Common myeloid progenitor, CD34-positive (primary cell): ENCODE data around the gene TSPAN32.

Experiments used
- CTCF ChIA-PET: fragments of 350-600 bp; sonication (Branson Sonifier 250); formaldehyde crosslinking; loops from one replicate; lab custom pipeline; 2021; ENCODE audit warnings: antibody characterized with exemption; lab: Charles Lee
- POLR2A ChIA-PET: fragments of 350-600 bp; sonication (Branson Sonifier 250); formaldehyde crosslinking; loops from one replicate; lab custom pipeline; 2021; ENCODE audit warnings: antibody characterized with exemption; lab: Charles Lee
- DNase-seq, 3 donors: peaks; one replicate each; pipeline versions ENCODE4 v3.0.0 to v3.0.0-alpha.2; 2013
- H3K27ac ChIP-seq, 2 experiments: 1 replicate in 1 of 2; 2 replicates in 1 of 2; pipeline ENCODE4 v1.7.0; 2013; ENCODE audit warnings: inconsistent platforms in 2 of 2, low read length in 2 of 2, mild to moderate bottlenecking in 2 of 2, low read depth in 1 of 2, moderate library complexity in 1 of 2; ENCODE audit not compliant: severe bottlenecking in 2 of 2, insufficient read depth in 1 of 2, poor library complexity in 1 of 2
- H3K27me3 ChIP-seq, 5 experiments: replicated peaks in 2 of 5; 1 replicate in 3 of 5; 2 replicates in 2 of 5; pipeline versions ENCODE4 v1.6.1 to v1.7.0; 2013; ENCODE audit warnings: low read length in 4 of 5, mild to moderate bottlenecking in 2 of 5, moderate library complexity in 2 of 5, inconsistent platforms in 1 of 5; ENCODE audit not compliant: insufficient read depth in 5 of 5, control insufficient read depth in 4 of 5
- H3K36me3 ChIP-seq, 4 experiments: 1 replicate in 2 of 4; 2 replicates in 2 of 4; pipeline versions ENCODE4 v1.6.1 to v1.7.0; 2013; ENCODE audit warnings: low read length in 3 of 4, control low read depth in 1 of 4, mild to moderate bottlenecking in 1 of 4; ENCODE audit not compliant: control insufficient read depth in 4 of 4, insufficient read depth in 4 of 4
- H3K4me1 ChIP-seq, 4 experiments: 1 replicate in 3 of 4; 2 replicates in 1 of 4; pipeline versions ENCODE4 v1.6.1 to v1.7.1; 2013; ENCODE audit warnings: low read length in 3 of 4, mild to moderate bottlenecking in 3 of 4, control low read depth in 1 of 4, inconsistent platforms in 1 of 4, moderate library complexity in 1 of 4; ENCODE audit not compliant: control insufficient read depth in 4 of 4, insufficient read depth in 4 of 4; ENCODE audit errors: control extremely low read depth in 1 of 4
- H3K4me3 ChIP-seq, 7 experiments: 1 replicate in 4 of 7; 2 replicates in 3 of 7; pipeline versions ENCODE4 v1.5.1 to v1.7.0; 2013; ENCODE audit warnings: mild to moderate bottlenecking in 7 of 7, low read length in 6 of 7, moderate library complexity in 6 of 7, inconsistent platforms in 2 of 7, low read depth in 2 of 7, control low read depth in 1 of 7; ENCODE audit not compliant: insufficient read depth in 4 of 7, control insufficient read depth in 1 of 7; ENCODE audit errors: extremely low read depth in 1 of 7
- H3K9me3 ChIP-seq, 5 experiments: 1 replicate in 4 of 5; 2 replicates in 1 of 5; pipeline versions ENCODE4 v1.6.1 to v1.7.1; 2013; ENCODE audit warnings: low read length in 4 of 5, mild to moderate bottlenecking in 2 of 5, inconsistent platforms in 1 of 5, low read depth in 1 of 5, moderate library complexity in 1 of 5; ENCODE audit not compliant: control insufficient read depth in 4 of 5, insufficient read depth in 2 of 5; ENCODE audit errors: control extremely low read depth in 1 of 5
- WGBS: methylation state at CpG from one replicate; pipeline ENCODE4 v1.1.5; 2013; ENCODE audit not compliant: insufficient coverage; 5-methylcytosine and 5-hydroxymethylcytosine counted together

Gene TSPAN32

DNA sequence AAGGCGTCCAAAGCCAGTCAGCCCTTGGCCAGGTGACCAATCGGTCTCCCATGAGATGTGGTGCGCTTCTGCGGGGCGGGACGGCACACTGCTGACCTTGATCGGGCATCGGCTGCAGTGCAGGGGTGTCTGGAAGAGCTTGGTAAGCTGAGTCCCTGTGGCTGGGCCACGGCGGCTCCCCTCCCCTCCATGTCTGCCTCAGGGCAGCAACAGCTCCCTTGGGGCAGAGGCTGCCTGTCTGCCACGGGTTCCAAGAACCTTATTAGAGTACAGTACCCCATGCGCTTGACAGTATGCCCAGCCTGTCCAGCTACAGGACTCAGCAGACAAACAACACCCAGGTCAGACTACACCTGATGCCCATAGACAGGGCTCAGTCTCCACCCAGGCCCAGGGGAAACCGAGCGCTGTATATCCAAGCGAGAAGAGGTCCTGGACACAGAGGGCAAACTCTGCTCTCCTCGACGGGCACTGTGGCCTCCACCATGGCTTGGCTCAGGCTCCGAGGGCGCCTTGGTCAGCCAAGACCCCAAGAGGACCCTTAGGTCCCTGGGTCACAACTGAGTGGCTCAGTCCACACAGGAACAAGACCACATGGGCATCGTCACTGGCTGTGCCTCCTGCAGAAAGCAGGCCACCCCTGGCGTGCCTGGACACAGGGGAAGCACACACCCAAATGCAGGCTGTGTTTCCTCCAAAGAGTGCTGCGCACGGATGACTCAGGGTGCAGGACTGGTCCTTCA is 18.9 kb downstream of the TSPAN32 start:
- CTCF ChIA-PET, result interaction anchor here (1.0 to 5.4 kb wide), 4 partner anchors 9 to 99 kb away, joined by 3 to 31 read pairs (median 6); partner anchors contain the start of genes C11orf21 and TSPAN32
- H3K36me3 ChIP-seq, result peaks cover 0 to 7% (median 0%) of the 10 kb centered on the region in 4 experiments
- peaks cover 0 to 6% (median 1%) of the 10 kb centered on the region in 4 experiments for H3K4me1 ChIP-seq
- peaks cover 0 to 5% (median 1%) of the 10 kb centered on the region in 5 experiments for H3K9me3 ChIP-seq
- no peak overlapping the region for H3K27ac ChIP-seq
- WGBS, result 86% methylated on average over 21 of the region's 23 CpGs
- H3K27me3 ChIP-seq, result peaks cover 0 to 8% (median 2%) of the 10 kb centered on the region in 5 experiments
- no peak for DNase-seq
- POLR2A ChIA-PET, result no interaction called here
- H3K4me3 ChIP-seq, result no peak overlapping the region

DNA sequence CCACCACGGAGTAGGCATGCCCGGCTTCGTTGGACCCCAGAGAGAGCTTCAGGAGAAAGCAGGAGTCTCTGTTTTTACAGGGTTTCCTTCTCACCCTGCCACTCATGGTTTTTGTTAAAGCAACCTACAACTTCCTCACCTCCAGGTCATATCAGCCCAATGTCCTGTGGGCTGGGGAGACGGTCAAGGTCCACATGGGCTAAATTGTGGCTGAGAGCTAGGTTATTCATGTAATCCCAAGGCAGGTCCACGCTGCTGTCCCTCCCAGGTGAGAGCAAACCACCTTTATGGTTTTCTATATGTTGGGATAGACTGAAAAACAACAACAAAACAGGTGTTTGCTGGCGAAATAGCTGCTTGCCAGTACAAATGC is 19.5 kb downstream of the TSPAN32 start:
- WGBS, result 80% methylated on average over 5 of the region's 6 CpGs
- peaks cover 0 to 5% (median 1%) of the 10 kb centered on the region in 5 experiments for H3K9me3 ChIP-seq
- no peak for DNase-seq
- CTCF ChIA-PET, result interaction anchor here (1.0 to 1.6 kb wide), 3 partner anchors 10 to 98 kb away, joined by 3 to 6 read pairs (median 3); partner anchors contain the start of genes C11orf21 and TSPAN32
- peaks cover 0 to 2% (median 0%) of the 10 kb centered on the region in 4 experiments for H3K4me1 ChIP-seq
- H3K4me3 ChIP-seq, result no peak overlapping the region
- POLR2A ChIA-PET, result no interaction called here
- H3K36me3 ChIP-seq, result peaks cover 0 to 6% (median 0%) of the 10 kb centered on the region in 4 experiments
- H3K27ac ChIP-seq, result no peak overlapping the region
- H3K27me3 ChIP-seq, result peaks cover 0 to 9% (median 2%) of the 10 kb centered on the region in 5 experiments

DNA sequence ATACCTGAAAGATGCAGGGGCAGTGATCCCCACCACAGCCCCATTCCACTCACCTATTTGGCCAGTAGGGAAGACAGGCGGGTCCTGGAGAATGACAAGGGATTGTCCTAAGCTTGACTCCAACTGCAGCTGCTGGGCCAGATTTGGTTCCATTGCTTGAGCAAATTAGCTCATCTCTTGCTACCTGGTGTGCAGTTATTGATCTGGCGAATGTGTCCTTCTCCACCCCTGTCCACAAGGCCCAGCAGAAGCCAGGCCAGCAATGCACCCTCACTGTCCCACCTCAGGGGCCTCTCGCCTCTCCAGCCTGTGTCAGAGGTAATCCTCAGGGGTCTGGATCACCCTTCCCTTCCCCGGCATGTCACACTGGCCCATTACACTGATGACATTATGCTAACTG is 23.3 kb downstream of the TSPAN32 start:
- ChIA-PET POLR2A (interaction anchor here (0.5 kb wide), 2 partner anchors 20 to 1180 kb away, joined by 3 to 5 read pairs; no protein-coding TSS in a partner anchor), CTCF (interaction anchor here (0.9 to 1.1 kb wide), 2 partner anchors 19 to 20 kb away, joined by 3 to 4 read pairs; no protein-coding TSS in a partner anchor)
- Histone ChIP-seq H3K4me3 (no peak overlapping the region), H3K27me3 (peaks cover 0 to 30% (median 7%) of the 10 kb centered on the region in 5 experiments), H3K4me1 (no peaks in the 10 kb centered on the region), H3K9me3 (peaks cover 0 to 5% (median 1%) of the 10 kb centered on the region in 5 experiments), H3K36me3 (no peaks in the 10 kb centered on the region), H3K27ac (no peak overlapping the region)
- DNase-seq, result no peak
- 100% methylated on average over 2 of the region's 4 CpGs for WGBS

DNA sequence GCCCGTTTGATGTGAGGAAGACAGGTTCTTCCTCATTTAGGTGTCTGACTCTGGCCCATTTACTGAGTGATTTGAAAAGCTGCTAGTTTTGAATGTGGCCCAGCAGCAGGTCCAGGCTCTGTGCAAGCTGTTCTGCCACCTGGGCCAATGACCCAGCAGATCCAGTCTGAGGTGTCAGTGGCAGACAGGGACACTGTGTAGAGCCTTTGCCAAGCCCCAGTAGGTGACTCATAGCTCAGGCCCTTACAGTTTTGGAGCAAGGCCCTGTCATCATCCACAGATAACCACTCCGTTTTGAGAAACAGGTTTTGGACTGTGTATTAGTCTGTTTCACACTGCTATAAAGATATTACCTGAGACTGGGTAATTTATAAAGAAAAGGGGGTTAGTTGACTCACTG is 23.9 kb downstream of the TSPAN32 start:
- CTCF ChIA-PET, result interaction anchor here (0.9 to 1.1 kb wide), 2 partner anchors 20 to 21 kb away, joined by 3 to 4 read pairs; no protein-coding TSS in a partner anchor
- Histone ChIP-seq H3K36me3 (no peaks in the 10 kb centered on the region), H3K4me1 (no peaks in the 10 kb centered on the region), H3K4me3 (no peak overlapping the region), H3K9me3 (peaks cover under 1 to 8% (median 4%) of the 10 kb centered on the region in 5 experiments), H3K27me3 (peaks cover 0 to 30% (median 6%) of the 10 kb centered on the region in 5 experiments), H3K27ac (no peak overlapping the region)
- peak in 1 of 3 donors; percentile 25 for DNase-seq
- WGBS, result 88% methylated on average over 1 of the region's 2 CpGs
- POLR2A ChIA-PET, result interaction anchor here (0.5 kb wide), 1 partner anchor 1179 kb away, joined by 5 read pairs; no protein-coding TSS in a partner anchor

DNA sequence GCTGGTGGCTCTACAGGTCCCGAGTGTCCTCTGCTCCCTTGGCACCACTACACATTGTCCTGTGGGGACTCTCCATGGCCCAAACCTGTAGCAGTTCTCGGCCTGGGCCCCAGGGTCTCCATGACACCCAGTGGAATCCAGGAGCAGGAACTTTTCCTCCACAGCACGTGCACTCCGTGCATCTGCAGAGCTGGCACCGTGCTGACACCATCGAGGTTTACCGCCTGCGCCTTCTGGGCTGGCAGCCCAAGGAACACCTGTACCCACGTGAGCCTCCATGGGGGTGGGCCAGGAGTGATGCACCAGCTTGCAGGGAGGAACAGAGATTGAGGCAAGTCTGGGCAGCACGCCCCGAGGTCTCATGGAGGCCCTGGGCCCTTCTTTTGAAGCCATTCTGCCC is 25.2 kb downstream of the TSPAN32 start:
- POLR2A ChIA-PET, result no interaction called here
- no peak overlapping the region for H3K4me3 ChIP-seq
- no peaks in the 10 kb centered on the region for H3K4me1 ChIP-seq
- no peaks in the 10 kb centered on the region for H3K36me3 ChIP-seq
- peaks cover 1 to 17% (median 8%) of the 10 kb centered on the region in 5 experiments for H3K9me3 ChIP-seq
- CTCF ChIA-PET, result no interaction called here
- no peak for DNase-seq
- H3K27me3 ChIP-seq, result peaks cover 0 to 30% (median 5%) of the 10 kb centered on the region in 5 experiments
- no peak overlapping the region for H3K27ac ChIP-seq
- WGBS, result over 99% methylated on average over 11 of the region's 11 CpGs

DNA sequence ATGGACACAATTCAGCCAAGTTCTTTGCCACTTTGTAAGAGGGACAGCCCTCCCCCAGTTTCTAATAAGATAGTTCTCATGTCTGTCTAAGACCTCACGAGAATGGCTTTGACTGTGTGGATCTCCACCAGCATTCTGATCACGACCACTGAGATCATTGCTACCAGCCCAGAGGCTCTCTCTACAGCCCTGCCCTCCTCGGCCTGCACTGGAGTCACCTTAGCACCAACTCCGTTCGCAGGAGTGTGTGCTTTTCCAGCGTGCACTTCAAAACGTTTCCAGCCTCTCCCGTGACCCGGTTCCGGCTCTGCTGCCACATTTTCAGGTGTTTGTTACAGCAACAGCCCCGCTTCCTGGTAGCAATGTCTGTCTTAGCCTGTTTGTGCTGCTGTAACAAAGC is 26.2 kb downstream of the TSPAN32 start:
- WGBS, result over 99% methylated on average over 11 of the region's 11 CpGs
- ChIA-PET POLR2A (no interaction called here), CTCF (no interaction called here)

More for the DNA sequence above, 26.2 kb downstream of the TSPAN32 start:
- Histone ChIP-seq H3K27me3 (peaks cover 0 to 30% (median 5%) of the 10 kb centered on the region in 5 experiments), H3K36me3 (no peaks in the 10 kb centered on the region), H3K4me3 (no peak overlapping the region), H3K9me3 (peaks cover under 1 to 15% (median 8%) of the 10 kb centered on the region in 5 experiments), H3K27ac (no peak overlapping the region), H3K4me1 (no peaks in the 10 kb centered on the region)
- DNase-seq, result no peak
